GM12878 (cell line): ENCODE data around the gene SRCAP. TPM values are rescaled to one million over a fixed set of nuclear protein-coding genes. Genes with fewer than 3 reads are reported as not detected.

ENCODE experiments used
- ATAC-seq: fragments of 200-7000 bp; cut with Tn5 transposase; 3 replicates; pipeline ENCODE4 v1.9.1; 2020; ENCODE audit warnings: mild to moderate bottlenecking, moderate library complexity
- BruUV-seq: library from RNA; stranded (reverse); fragments of 400-500 nt; replicated peaks from 2 replicates; lab custom pipeline; 2021; lab: Mats Ljungman, UMichigan
- CTCF ChIA-PET: fragments of 300-600 bp; sonication (Branson Sonifier 250); formaldehyde crosslinking; extraction: SDS; loops from one replicate; lab custom pipeline; 2021; ENCODE audit warnings: inconsistent platforms; lab: Yijun Ruan, JAX
- POLR2A ChIA-PET: fragments of 350-600 bp; formaldehyde crosslinking; extraction: SDS; loops from one replicate; lab custom pipeline; 2021; ENCODE audit warnings: inconsistent platforms; lab: Charles Lee
- RAD21 ChIA-PET: fragments of 300-600 bp; sonication (Branson Sonifier 250); formaldehyde crosslinking; loops from one replicate; lab custom pipeline; 2023; ENCODE audit warnings: antibody characterized with exemption; ENCODE audit not compliant: unreplicated experiment; lab: Charles Lee
- SMC1A ChIA-PET: fragments of 300-600 bp; sonication (Branson Sonifier 250); formaldehyde crosslinking; loops from one replicate; lab custom pipeline; 2023; ENCODE audit not compliant: unreplicated experiment, uncharacterized antibody; lab: Charles Lee
- DNase-seq: peaks from one replicate; pipeline ENCODE4 v3.0.0-alpha.2; 2011; ENCODE audit warnings: low read depth, low spot score
- FAIRE-seq: peaks from 3 replicates; lab custom pipeline; 2011; peaks lifted over from hg19 to GRCh38; lab: Jason Lieb, UNC
- H2AFZ ChIP-seq: 2 replicates; pipeline ENCODE4 v1.6.0; 2011; ENCODE audit warnings: low read depth, low read length, control low read depth; ENCODE audit not compliant: control insufficient read depth
- H3K27ac ChIP-seq: 2 replicates; pipeline ENCODE4 v1.5.1; 2011; ENCODE audit warnings: control low read depth; ENCODE audit not compliant: control insufficient read depth, insufficient read depth
- H3K27me3 ChIP-seq, 2 experiments: replicated peaks in 1 of 2; 2 replicates each; pipeline versions ENCODE4 v1.6.0 to v1.6.1; 2011; ENCODE audit warnings: low read length in 1 of 2; ENCODE audit not compliant: control insufficient read depth in 2 of 2, insufficient read depth in 2 of 2
- H3K36me3 ChIP-seq, 2 experiments: 2 replicates each; pipeline ENCODE4 v1.5.1; 2011; ENCODE audit warnings: low read length in 1 of 2; ENCODE audit not compliant: control insufficient read depth in 2 of 2, insufficient read depth in 2 of 2
- H3K4me1 ChIP-seq: 2 replicates; pipeline ENCODE4 v1.6.1; 2011; ENCODE audit warnings: mild to moderate bottlenecking, low read length, moderate library complexity, mixed read lengths; ENCODE audit not compliant: control insufficient read depth, insufficient read depth
- H3K4me2 ChIP-seq: 2 replicates; pipeline ENCODE4 v1.6.0; 2011; ENCODE audit warnings: control low read depth; ENCODE audit not compliant: control insufficient read depth, insufficient read depth
- H3K4me3 ChIP-seq: fragments of 200-600 bp; sonication (generic); 2 replicates; pipeline ENCODE4 v1.5.1; 2016
- H3K79me2 ChIP-seq: 2 replicates; pipeline ENCODE4 v1.6.0; 2011; ENCODE audit warnings: low read length; ENCODE audit not compliant: control insufficient read depth, insufficient read depth
- H3K9ac ChIP-seq: 2 replicates; pipeline ENCODE4 v1.8.0; 2011; ENCODE audit warnings: low read length, control low read depth, mixed read lengths; ENCODE audit not compliant: control insufficient read depth, insufficient read depth
- H3K9me3 ChIP-seq: replicated peaks from 3 replicates; pipeline ENCODE4 v1.5.1; 2011; ENCODE audit warnings: mild to moderate bottlenecking, low read length; ENCODE audit not compliant: control insufficient read depth, insufficient read depth
- H4K20me1 ChIP-seq: 2 replicates; pipeline ENCODE4 v1.6.0; 2011; ENCODE audit not compliant: control insufficient read depth, insufficient read depth
- CEBPB ChIP-seq, 2 experiments: fragments of 150-350 bp in 1 of 2; IDR thresholded peaks; 2 replicates each; pipeline ENCODE4 v1.6.1; 2012 to 2014; ENCODE audit warnings: low read depth in 2 of 2, low read length in 2 of 2, borderline replicate concordance in 1 of 2, inconsistent platforms in 1 of 2
- CHD4 ChIP-seq: fragments of 200-600 bp; sonication (generic); IDR thresholded peaks from 2 replicates; pipeline ENCODE4 v1.6.1; 2016; ENCODE audit warnings: mild to moderate bottlenecking
- ESRRA ChIP-seq: IDR thresholded peaks from 2 replicates; pipeline ENCODE4 v1.6.1; 2012; ENCODE audit warnings: mild to moderate bottlenecking, low read length, improper control_type of control experiment
- FOS ChIP-seq: IDR thresholded peaks from 3 replicates; pipeline ENCODE4 v1.6.1; 2011; ENCODE audit warnings: borderline replicate concordance; ENCODE audit not compliant: insufficient read length; ENCODE audit errors: extremely low read depth
- MTA2 ChIP-seq: fragments of 450-650 bp; IDR thresholded peaks from 2 replicates; pipeline ENCODE4 v1.6.1; 2016; ENCODE audit warnings: low read depth, mild to moderate bottlenecking, moderate library complexity
- PML ChIP-seq: IDR thresholded peaks from 2 replicates; pipeline ENCODE4 v1.6.1; 2012; ENCODE audit warnings: low read length, inconsistent platforms
- POLR2A ChIP-seq: IDR thresholded peaks from 2 replicates; pipeline ENCODE4 v1.6.1; 2011; ENCODE audit warnings: low read depth, mild to moderate bottlenecking, low read length
- RB1 ChIP-seq: fragments of 450-650 bp; formaldehyde crosslinking; IDR thresholded peaks from 2 replicates; pipeline ENCODE4 v1.6.1; 2017; ENCODE audit warnings: mild to moderate bottlenecking, borderline replicate concordance
- SREBF2 ChIP-seq: IDR thresholded peaks from 2 replicates; pipeline ENCODE4 v1.6.1; 2012; ENCODE audit warnings: mild to moderate bottlenecking, low read length
- STAT3 ChIP-seq: IDR thresholded peaks from 2 replicates; pipeline ENCODE4 v1.6.1; 2011; ENCODE audit warnings: low read depth, low read length, improper control_type of control experiment
- TCF12 ChIP-seq: IDR thresholded peaks from 2 replicates; pipeline ENCODE4 v1.6.1; 2011; ENCODE audit warnings: low read depth, mild to moderate bottlenecking, low read length
- ZNF687 ChIP-seq: fragments of 450-650 bp; IDR thresholded peaks from 2 replicates; pipeline ENCODE4 v1.6.1; 2017; ENCODE audit warnings: mild to moderate bottlenecking, moderate library complexity
- WGBS: methylation state at CpG from one replicate; pipeline ENCODE4 v1.1.6; 2016; ENCODE audit warnings: low lambda C conversion rate; ENCODE audit not compliant: insufficient replicate concordance, insufficient coverage; ENCODE audit errors: missing lambda C conversion rate; 5-methylcytosine and 5-hydroxymethylcytosine counted together
- in situ Hi-C: fragments of 300-500 bp; cut with MboI; formaldehyde crosslinking; loops from 9 replicates; pipeline ENCODE4 v1.14.3; 2018; ENCODE audit warnings: mixed read lengths
- intact Hi-C: fragments of 100-400 bp; cut with micrococcal nuclease; formaldehyde crosslinking; loops from one replicate; pipeline ENCODE4 v1.14.2; 2022; ENCODE audit not compliant: unreplicated experiment
- polyA plus RNA-seq, 11 experiments: library from polyadenylated mRNA; depleted of rRNA in 4 of 11; unstranded in 6 of 11; stranded (reverse) in 5 of 11; fragments of >200 nt; fragmentation: Nextera tagmentation in 4 of 11; fragmentation: Illumina TruSeq in 1 of 11; extraction: Ambion mirVana in 4 of 11; extraction: Trizol in 1 of 11; gene quantifications; 1 replicate in 1 of 11; 2 replicates in 10 of 11; pipeline versions ENCODE4 v1.2.1 to v1.2.3, GENCODE V29; 2011 to 2016; ENCODE audit warnings: inconsistent platforms in 2 of 11, missing spikeins in 2 of 11, low read depth in 1 of 11
- total RNA-seq, 4 experiments: library from RNA; depleted of rRNA in 3 of 4; stranded (reverse); fragments of >200 nt in 3 of 4; fragmentation: Illumina TruSeq in 1 of 4; extraction: Trizol in 1 of 4; gene quantifications; 2 replicates each; pipeline versions ENCODE4 v1.2.1 to v1.2.3, GENCODE V29; 2013 to 2021
- TF ChIP-seq, protein P1 (sequence below): fragments of 150-350 bp; IDR thresholded peaks from 2 replicates; pipeline ENCODE4 v1.6.1; 2016; ENCODE audit warnings: low read depth, low read length
- TF ChIP-seq, protein P2 (sequence below): fragments of 450-650 bp; IDR thresholded peaks from 2 replicates; pipeline ENCODE4 v1.6.1; 2017; ENCODE audit warnings: mild to moderate bottlenecking, low read depth, inconsistent platforms; ENCODE audit not compliant: poor library complexity, severe bottlenecking

SRCAP gene
- total and polyA plus RNA-seq, 10 of the 15 experiments (the other 5 are each of a cell fraction or from before 2014, with no cell fraction given) = 0.24 to 58.4 (median 11.6) TPM

DNA sequence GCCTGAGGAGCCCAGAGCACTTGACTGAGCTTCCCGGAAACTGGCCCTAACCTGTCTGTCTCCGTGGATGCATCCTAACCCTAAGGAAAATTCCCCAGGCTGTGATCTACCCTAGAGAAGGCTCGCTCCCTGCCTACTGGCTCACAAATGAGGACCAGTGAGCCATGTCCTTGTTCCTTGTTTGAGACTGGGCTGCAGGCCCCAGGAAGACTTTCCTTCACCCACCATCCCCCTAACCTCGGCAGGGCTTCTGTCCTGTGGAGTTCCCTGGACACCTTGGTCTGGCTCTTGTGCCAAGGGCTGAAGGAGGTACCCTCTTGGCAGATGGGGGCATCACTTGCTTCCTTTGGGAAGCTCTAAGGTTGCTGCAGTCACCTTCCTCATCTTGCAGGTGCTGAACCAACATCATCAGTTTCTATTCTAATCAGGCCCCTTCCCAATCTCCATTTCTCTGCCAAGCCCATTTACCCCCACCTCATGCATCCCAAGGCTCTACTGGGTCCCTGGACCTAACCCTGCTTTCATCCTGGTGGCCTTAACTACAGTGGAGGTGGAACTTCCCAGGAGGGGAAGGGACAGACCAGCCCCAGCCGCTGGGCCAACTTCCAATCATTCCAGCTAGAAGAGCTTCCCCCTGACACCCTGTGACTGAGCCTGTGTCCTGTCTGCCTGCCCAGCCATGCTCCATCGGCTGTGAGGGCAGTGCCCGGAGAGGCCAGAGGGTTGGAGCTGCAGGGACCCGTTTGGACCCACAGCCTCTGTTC is 75.6 kb downstream of the SRCAP start:
- FAIRE-seq = no peak
- H3K36me3 ChIP-seq = peaks cover 7 to 13% of the 10 kb centered on the region in 2 experiments; a peak in 3 of 4 replicates
- in situ Hi-C loops (loop anchor here (25.0 kb wide), 1 partner anchor 1113 kb away; no protein-coding TSS in a partner anchor), intact Hi-C loops (loop anchor here (2.0 kb wide), 1 partner anchor 148 kb away; the partner anchor contains the start of gene FBXL19)
- no peaks in the 10 kb centered on the region for H3K4me1 ChIP-seq
- no peak for DNase-seq
- no TSS peak for BruUV-seq
- H3K27ac ChIP-seq = no peak overlapping the region
- H3K4me2 ChIP-seq = peak overlapping the region; percentile 87; the same call in 1 of the 2 replicates
- ChIA-PET RAD21 (interaction anchor here (1.3 kb wide), 1 partner anchor 70 kb away, joined by 3 read pairs; no protein-coding TSS in a partner anchor), POLR2A (interaction anchor here (0.5 to 1.9 kb wide), 7 partner anchors 12 to 365 kb away, joined by 3 to 7 read pairs (median 3); partner anchors contain the start of genes ORAI3 and PHKG2), SMC1A (interaction anchor here (0.6 kb wide), 1 partner anchor 646 kb away, joined by 3 read pairs; no protein-coding TSS in a partner anchor), CTCF (interaction anchor here (1.1 kb wide), 1 partner anchor 40 kb away, joined by 3 read pairs; no protein-coding TSS in a partner anchor)
- H3K27me3 ChIP-seq = no peaks in the 10 kb centered on the region
- no peak overlapping the region for H2AFZ ChIP-seq
- H3K9me3 ChIP-seq = no peaks in the 10 kb centered on the region
- H3K4me3 ChIP-seq = peak overlapping the region; percentile 78; the same call in 1 of the 2 replicates
- no peaks in the 10 kb centered on the region for H4K20me1 ChIP-seq
- no peak overlapping the region for H3K9ac ChIP-seq
- WGBS = 66% methylated on average over 8 of the region's 8 CpGs
- H3K79me2 ChIP-seq = peaks cover 2% of the 10 kb centered on the region; the same call in 1 of the 2 replicates
- ATAC-seq = peak; percentile 2; the same call in 2 of the 3 replicates
- no peak for TF ChIP-seq SREBF2
- no peak for TF ChIP-seq PML
- TF ChIP-seq RB1 = no peak
- no peak for TF ChIP-seq POLR2A
- TF ChIP-seq FOS = no peak
- no peak for TF ChIP-seq ESRRA
- no peak for TF ChIP-seq CHD4
- TF ChIP-seq, protein P1, sequence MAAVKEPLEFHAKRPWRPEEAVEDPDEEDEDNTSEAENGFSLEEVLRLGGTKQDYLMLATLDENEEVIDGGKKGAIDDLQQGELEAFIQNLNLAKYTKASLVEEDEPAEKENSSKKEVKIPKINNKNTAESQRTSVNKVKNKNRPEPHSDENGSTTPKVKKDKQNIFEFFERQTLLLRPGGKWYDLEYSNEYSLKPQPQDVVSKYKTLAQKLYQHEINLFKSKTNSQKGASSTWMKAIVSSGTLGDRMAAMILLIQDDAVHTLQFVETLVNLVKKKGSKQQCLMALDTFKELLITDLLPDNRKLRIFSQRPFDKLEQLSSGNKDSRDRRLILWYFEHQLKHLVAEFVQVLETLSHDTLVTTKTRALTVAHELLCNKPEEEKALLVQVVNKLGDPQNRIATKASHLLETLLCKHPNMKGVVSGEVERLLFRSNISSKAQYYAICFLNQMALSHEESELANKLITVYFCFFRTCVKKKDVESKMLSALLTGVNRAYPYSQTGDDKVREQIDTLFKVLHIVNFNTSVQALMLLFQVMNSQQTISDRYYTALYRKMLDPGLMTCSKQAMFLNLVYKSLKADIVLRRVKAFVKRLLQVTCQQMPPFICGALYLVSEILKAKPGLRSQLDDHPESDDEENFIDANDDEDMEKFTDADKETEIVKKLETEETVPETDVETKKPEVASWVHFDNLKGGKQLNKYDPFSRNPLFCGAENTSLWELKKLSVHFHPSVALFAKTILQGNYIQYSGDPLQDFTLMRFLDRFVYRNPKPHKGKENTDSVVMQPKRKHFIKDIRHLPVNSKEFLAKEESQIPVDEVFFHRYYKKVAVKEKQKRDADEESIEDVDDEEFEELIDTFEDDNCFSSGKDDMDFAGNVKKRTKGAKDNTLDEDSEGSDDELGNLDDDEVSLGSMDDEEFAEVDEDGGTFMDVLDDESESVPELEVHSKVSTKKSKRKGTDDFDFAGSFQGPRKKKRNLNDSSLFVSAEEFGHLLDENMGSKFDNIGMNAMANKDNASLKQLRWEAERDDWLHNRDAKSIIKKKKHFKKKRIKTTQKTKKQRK = no peak
- TF ChIP-seq, protein P2, sequence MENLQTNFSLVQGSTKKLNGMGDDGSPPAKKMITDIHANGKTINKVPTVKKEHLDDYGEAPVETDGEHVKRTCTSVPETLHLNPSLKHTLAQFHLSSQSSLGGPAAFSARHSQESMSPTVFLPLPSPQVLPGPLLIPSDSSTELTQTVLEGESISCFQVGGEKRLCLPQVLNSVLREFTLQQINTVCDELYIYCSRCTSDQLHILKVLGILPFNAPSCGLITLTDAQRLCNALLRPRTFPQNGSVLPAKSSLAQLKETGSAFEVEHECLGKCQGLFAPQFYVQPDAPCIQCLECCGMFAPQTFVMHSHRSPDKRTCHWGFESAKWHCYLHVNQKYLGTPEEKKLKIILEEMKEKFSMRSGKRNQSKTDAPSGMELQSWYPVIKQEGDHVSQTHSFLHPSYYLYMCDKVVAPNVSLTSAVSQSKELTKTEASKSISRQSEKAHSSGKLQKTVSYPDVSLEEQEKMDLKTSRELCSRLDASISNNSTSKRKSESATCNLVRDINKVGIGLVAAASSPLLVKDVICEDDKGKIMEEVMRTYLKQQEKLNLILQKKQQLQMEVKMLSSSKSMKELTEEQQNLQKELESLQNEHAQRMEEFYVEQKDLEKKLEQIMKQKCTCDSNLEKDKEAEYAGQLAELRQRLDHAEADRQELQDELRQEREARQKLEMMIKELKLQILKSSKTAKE = no peak
- no peak for TF ChIP-seq STAT3
- no peak for TF ChIP-seq ZNF687
- no peak for TF ChIP-seq MTA2
- TF ChIP-seq TCF12 = no peak
- no peak for TF ChIP-seq CEBPB (IDR thresholded peaks at IDR 0.05; ENCODE audit: borderline replicate concordance in 1 of 2, low read depth in 2 of 2, low read length in 2 of 2)
